LNCaP clone FGC (cell line): ENCODE data around the gene ACOT7.

ENCODE experiments used
- DNase-seq: peaks from one replicate; pipeline ENCODE4 v3.0.0-alpha.2; 2011; ENCODE audit warnings: low read depth
- H3K4me3 ChIP-seq: 2 replicates; pipeline ENCODE4 v1.5.1; 2011; ENCODE audit warnings: mild to moderate bottlenecking, low read depth, low read length, control low read depth
- CTCF ChIP-seq: IDR thresholded peaks from 2 replicates; pipeline ENCODE4 v1.5.1; 2012; ENCODE audit warnings: mild to moderate bottlenecking; ENCODE audit not compliant: control insufficient read depth, insufficient read depth; ENCODE audit errors: extremely low read depth

ACOT7 gene

GRCh38 chr1:6248932-6249738, 144.4 kb downstream of the ACOT7 start:
- no peak for TF ChIP-seq CTCF
- no peak for DNase-seq
- no peak overlapping the region for H3K4me3 ChIP-seq

GRCh38 chr1:6248161-6248776, 145.3 kb downstream of the ACOT7 start:
- TF ChIP-seq CTCF: no peak
- DNase-seq: no peak
- H3K4me3 ChIP-seq: no peak overlapping the region

- H3K4me3 ChIP-seq: no peak overlapping the region
- DNase-seq: no peak
- TF ChIP-seq CTCF: no peak
Measured at GRCh38 chr1:6247651-6248050, 145.9 kb downstream of the ACOT7 start.

GRCh38 chr1:6246497-6247467, 146.8 kb downstream of the ACOT7 start:
- H3K4me3 ChIP-seq: no peak overlapping the region
- peak; percentile 89 for TF ChIP-seq CTCF
- DNase-seq: no peak

- no peak for TF ChIP-seq CTCF
- DNase-seq: no peak
- no peak overlapping the region for H3K4me3 ChIP-seq
Measured at GRCh38 chr1:6245869-6246496, 147.6 kb downstream of the ACOT7 start.

- peak; percentile 92 for TF ChIP-seq CTCF
- DNase-seq: peak; percentile 22
- no peak overlapping the region for H3K4me3 ChIP-seq
Measured at GRCh38 chr1:6245086-6245868, 148.3 kb downstream of the ACOT7 start.
